GM23338 (cell line): ENCODE measurements around the gene C6orf120. TPM values are rescaled to one million over a fixed set of nuclear protein-coding genes. Genes with fewer than 3 reads are reported as not detected.
A peak's percentile ranks its signal among the peaks of the same experiment; 100 is the strongest.

Source experiments
- ATAC-seq: fragments of 200-7000 bp; cut with Tn5 transposase; 3 replicates; pipeline ENCODE4 v1.9.1; 2020
- DNase-seq: peaks from one replicate; pipeline ENCODE4 v3.0.0-alpha.2; 2015; ENCODE audit warnings: low spot score
- H2AFZ ChIP-seq: fragments of 200-600 bp; sonication (generic); 2 replicates; pipeline ENCODE4 v1.8.0; 2016; ENCODE audit warnings: antibody characterized with exemption, mild to moderate bottlenecking, moderate library complexity
- H3F3A ChIP-seq: fragments of 200-600 bp; sonication (generic); replicated peaks from 2 replicates; pipeline ENCODE4 v1.8.0; 2017; ENCODE audit warnings: antibody characterized with exemption, mixed run types, low read depth
- H3K27ac ChIP-seq: fragments of 200-600 bp; sonication (generic); 2 replicates; pipeline ENCODE4 v1.6.1; 2016; ENCODE audit warnings: low read depth
- H3K27me3 ChIP-seq: fragments of 200-600 bp; sonication (generic); 2 replicates; pipeline ENCODE4 v1.8.0; 2016; ENCODE audit warnings: mild to moderate bottlenecking, mixed run types, moderate library complexity; ENCODE audit not compliant: insufficient read depth
- H3K36me3 ChIP-seq: fragments of 200-600 bp; sonication (generic); 2 replicates; pipeline ENCODE4 v1.8.0; 2016; ENCODE audit warnings: mild to moderate bottlenecking; ENCODE audit not compliant: insufficient read depth
- H3K4me1 ChIP-seq: fragments of 200-600 bp; sonication (generic); 2 replicates; pipeline ENCODE4 v1.8.0; 2016; ENCODE audit warnings: mild to moderate bottlenecking, moderate library complexity; ENCODE audit not compliant: insufficient read depth
- H3K4me2 ChIP-seq: fragments of 200-600 bp; sonication (generic); 2 replicates; pipeline ENCODE4 v1.7.1; 2017; ENCODE audit warnings: mixed run types
- H3K4me3 ChIP-seq: fragments of 200-600 bp; sonication (generic); 2 replicates; pipeline ENCODE4 v1.6.1; 2016; ENCODE audit warnings: mixed run types
- H3K79me2 ChIP-seq: fragments of 200-600 bp; sonication (generic); replicated peaks from 2 replicates; pipeline ENCODE4 v1.8.0; 2017; ENCODE audit warnings: mild to moderate bottlenecking; ENCODE audit not compliant: insufficient read depth
- H3K9me2 ChIP-seq: fragments of 200-600 bp; sonication (generic); 2 replicates; pipeline ENCODE4 v1.8.0; 2017; ENCODE audit not compliant: insufficient read depth
- H4K20me1 ChIP-seq: fragments of 200-600 bp; sonication (generic); replicated peaks from 2 replicates; pipeline ENCODE4 v1.8.0; 2017; ENCODE audit warnings: mild to moderate bottlenecking; ENCODE audit not compliant: insufficient read depth
- H3K27ac Mint-ChIP-seq: 2 replicates; pipeline ENCODE4 v1.8.0; 2020; ENCODE audit warnings: inconsistent platforms, mild to moderate bottlenecking, moderate library complexity, mixed read lengths
- H3K27me3 Mint-ChIP-seq: 3 replicates; pipeline ENCODE4 v1.8.0; 2022; ENCODE audit warnings: low read depth, mild to moderate bottlenecking, moderate library complexity, mixed read lengths, inconsistent platforms; ENCODE audit not compliant: insufficient read depth, poor library complexity
- H3K36me3 Mint-ChIP-seq: 3 replicates; pipeline ENCODE4 v1.8.0; 2021; ENCODE audit warnings: low read depth, mild to moderate bottlenecking, inconsistent platforms, moderate library complexity, mixed read lengths
- H3K4me1 Mint-ChIP-seq: 3 replicates; pipeline ENCODE4 v1.8.0; 2020; ENCODE audit warnings: mild to moderate bottlenecking, inconsistent platforms, mixed read lengths
- H3K4me3 Mint-ChIP-seq: 3 replicates; pipeline ENCODE4 v1.8.0; 2021; ENCODE audit warnings: moderate library complexity, mild to moderate bottlenecking, inconsistent platforms, mixed read lengths
- H3K9me3 Mint-ChIP-seq: 3 replicates; pipeline ENCODE4 v1.8.0; 2020; ENCODE audit warnings: moderate library complexity, mild to moderate bottlenecking, inconsistent platforms, mixed read lengths
- CREB1 ChIP-seq: fragments of 250-450 bp; sonication (Bioruptor Pico); IDR thresholded peaks from 2 replicates; pipeline ENCODE4 v1.5.0; 2020; ENCODE audit warnings: low read depth, mild to moderate bottlenecking, moderate library complexity
- CTCF ChIP-seq, 2 experiments: fragments of 200-600 bp in 1 of 2; sonication (generic) in 1 of 2; conservative IDR thresholded peaks; 2 replicates each; pipeline versions ENCODE4 v1.5.1 to v1.6.1; 2016 to 2017; ENCODE audit warnings: antibody characterized with exemption in 2 of 2, low read depth in 2 of 2, mild to moderate bottlenecking in 2 of 2, moderate library complexity in 1 of 2
- EZH2 ChIP-seq: fragments of 200-600 bp; sonication (generic); IDR thresholded peaks from one replicate; pipeline ENCODE4 v1.8.0; 2017; ENCODE audit warnings: antibody characterized with exemption, mild to moderate bottlenecking, low read depth; ENCODE audit not compliant: unreplicated experiment
- EZH2phosphoT487 ChIP-seq: fragments of 200-600 bp; sonication (generic); IDR thresholded peaks from one replicate; pipeline ENCODE4 v1.8.1; 2018; ENCODE audit warnings: antibody characterized with exemption; ENCODE audit not compliant: unreplicated experiment
- JUNB ChIP-seq: IDR thresholded peaks from one replicate; pipeline ENCODE4 v1.6.1; 2016; ENCODE audit warnings: antibody characterized with exemption; ENCODE audit not compliant: unreplicated experiment
- NANOG ChIP-seq: IDR thresholded peaks from 2 replicates; pipeline ENCODE4 v1.6.1; 2016; ENCODE audit warnings: antibody characterized with exemption, borderline replicate concordance
- POLR2AphosphoS5 ChIP-seq: IDR thresholded peaks from 2 replicates; pipeline ENCODE4 v1.6.1; 2016; ENCODE audit warnings: antibody characterized with exemption, low read depth
- STAT1 ChIP-seq: IDR thresholded peaks from one replicate; pipeline ENCODE4 v1.6.1; 2016; ENCODE audit warnings: antibody characterized with exemption; ENCODE audit not compliant: unreplicated experiment
- ZNF114 ChIP-seq: fragments of 250-450 bp; sonication (Bioruptor Pico); IDR thresholded peaks from 2 replicates; pipeline ENCODE4 v1.5.0; 2020; ENCODE audit warnings: mild to moderate bottlenecking, moderate library complexity
- ZNF331 ChIP-seq: fragments of 250-450 bp; sonication (Bioruptor Pico); IDR thresholded peaks from 2 replicates; pipeline ENCODE4 v1.5.0; 2020; ENCODE audit warnings: low read depth, mild to moderate bottlenecking, moderate library complexity
- polyA plus RNA-seq: library from polyadenylated mRNA; unstranded; fragments of >200 nt; fragmentation: Nextera tagmentation; extraction: Ambion mirVana; gene quantifications from 2 replicates; pipeline ENCODE4 v1.2.1, GENCODE V29; 2016
- total RNA-seq: library from RNA; depleted of rRNA; stranded (reverse); fragments of >200 nt; shearing (Covaris generic); gene quantifications from 2 replicates; pipeline ENCODE4 v1.2.3, GENCODE V29; 2014
- TF ChIP-seq, protein P1 (sequence below): fragments of 250-450 bp; sonication (Bioruptor Pico); IDR thresholded peaks from 2 replicates; pipeline ENCODE4 v1.5.0; 2020; ENCODE audit warnings: mild to moderate bottlenecking, moderate library complexity
- TF ChIP-seq, protein P2 (sequence below): IDR thresholded peaks from 2 replicates; pipeline ENCODE4 v1.6.1; 2016; ENCODE audit warnings: antibody characterized with exemption
- TF ChIP-seq, protein P3 (sequence below): IDR thresholded peaks from one replicate; pipeline ENCODE4 v1.6.1; 2018; ENCODE audit warnings: antibody characterized with exemption; ENCODE audit not compliant: unreplicated experiment

The C6orf120 gene
- total and polyA plus RNA-seq, 2 experiments from 2014 or later, result 18.8 to 57.3 TPM

DNA sequence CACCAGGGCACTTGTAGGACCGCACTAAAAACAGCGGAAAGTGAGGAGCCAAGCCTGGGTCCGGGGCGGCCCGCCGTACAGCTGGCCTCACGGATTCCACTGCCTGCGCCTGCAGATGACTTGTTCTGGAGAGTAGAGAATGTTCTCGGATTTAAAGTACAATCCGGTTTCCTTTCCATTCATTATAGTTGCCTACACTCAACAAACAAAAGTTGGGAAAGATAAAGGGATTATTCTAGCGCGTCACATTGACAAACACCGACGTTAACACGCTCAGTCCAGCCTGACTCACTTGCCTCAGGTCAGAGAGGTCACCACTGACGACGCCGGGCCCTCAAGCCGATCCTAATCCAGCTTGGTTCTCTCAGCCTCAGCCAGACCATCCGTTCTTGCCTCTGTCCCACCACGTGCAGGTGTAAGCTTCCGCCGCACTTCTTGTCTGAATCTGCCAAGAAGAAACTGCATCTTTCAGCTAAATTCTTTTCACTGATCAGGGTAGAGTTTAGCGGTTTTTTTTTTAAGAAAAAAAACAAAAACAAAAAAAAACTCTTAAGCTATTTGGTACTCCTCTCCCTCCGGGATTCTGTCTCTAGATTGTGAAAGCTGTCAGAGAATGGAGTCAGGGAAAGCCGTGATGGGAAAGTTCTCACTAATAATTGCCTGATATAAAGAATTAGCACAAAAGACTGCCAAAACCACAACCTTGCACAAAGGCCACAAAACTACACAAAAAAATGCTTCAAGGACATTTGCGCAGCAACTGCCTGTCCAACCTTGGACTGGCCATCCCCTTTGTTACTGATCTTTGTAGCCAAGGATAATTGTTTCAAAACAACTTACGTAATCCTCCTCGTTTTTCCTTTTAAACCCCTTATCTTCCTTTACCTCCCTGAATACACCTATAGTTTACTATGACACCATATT is 23.5 kb downstream of the C6orf120 start:
- peak overlapping the region; percentile 78; the same call in 1 of the 2 replicates for H3K27ac ChIP-seq
- peaks cover 30% of the 10 kb centered on the region for H3K79me2 ChIP-seq
- peak overlapping the region; percentile 90 for H3K4me3 Mint-ChIP-seq
- H3K4me1 ChIP-seq, result peaks cover 26% of the 10 kb centered on the region
- ATAC-seq (peak; percentile 66), DNase-seq (peak; percentile 65)
- no peaks in the 10 kb centered on the region for H3K9me2 ChIP-seq
- H3K4me3 ChIP-seq, result peak overlapping the region; percentile 80
- H3K4me2 ChIP-seq, result peak overlapping the region; percentile 92
- peaks cover 4% of the 10 kb centered on the region; the same call in 1 of the 3 replicates for H3K36me3 Mint-ChIP-seq
- H3K36me3 ChIP-seq, result no peaks in the 10 kb centered on the region
- H3F3A ChIP-seq, result no peaks in the 10 kb centered on the region; the same call in 1 of the 2 replicates
- H3K27me3 ChIP-seq, result peaks cover 11% of the 10 kb centered on the region
- peaks cover 13% of the 10 kb centered on the region for H3K27me3 Mint-ChIP-seq
- H3K9me3 Mint-ChIP-seq, result no peaks in the 10 kb centered on the region
- peaks cover 24% of the 10 kb centered on the region for H4K20me1 ChIP-seq
- TF ChIP-seq JUNB, result no peak
- TF ChIP-seq, protein P1, sequence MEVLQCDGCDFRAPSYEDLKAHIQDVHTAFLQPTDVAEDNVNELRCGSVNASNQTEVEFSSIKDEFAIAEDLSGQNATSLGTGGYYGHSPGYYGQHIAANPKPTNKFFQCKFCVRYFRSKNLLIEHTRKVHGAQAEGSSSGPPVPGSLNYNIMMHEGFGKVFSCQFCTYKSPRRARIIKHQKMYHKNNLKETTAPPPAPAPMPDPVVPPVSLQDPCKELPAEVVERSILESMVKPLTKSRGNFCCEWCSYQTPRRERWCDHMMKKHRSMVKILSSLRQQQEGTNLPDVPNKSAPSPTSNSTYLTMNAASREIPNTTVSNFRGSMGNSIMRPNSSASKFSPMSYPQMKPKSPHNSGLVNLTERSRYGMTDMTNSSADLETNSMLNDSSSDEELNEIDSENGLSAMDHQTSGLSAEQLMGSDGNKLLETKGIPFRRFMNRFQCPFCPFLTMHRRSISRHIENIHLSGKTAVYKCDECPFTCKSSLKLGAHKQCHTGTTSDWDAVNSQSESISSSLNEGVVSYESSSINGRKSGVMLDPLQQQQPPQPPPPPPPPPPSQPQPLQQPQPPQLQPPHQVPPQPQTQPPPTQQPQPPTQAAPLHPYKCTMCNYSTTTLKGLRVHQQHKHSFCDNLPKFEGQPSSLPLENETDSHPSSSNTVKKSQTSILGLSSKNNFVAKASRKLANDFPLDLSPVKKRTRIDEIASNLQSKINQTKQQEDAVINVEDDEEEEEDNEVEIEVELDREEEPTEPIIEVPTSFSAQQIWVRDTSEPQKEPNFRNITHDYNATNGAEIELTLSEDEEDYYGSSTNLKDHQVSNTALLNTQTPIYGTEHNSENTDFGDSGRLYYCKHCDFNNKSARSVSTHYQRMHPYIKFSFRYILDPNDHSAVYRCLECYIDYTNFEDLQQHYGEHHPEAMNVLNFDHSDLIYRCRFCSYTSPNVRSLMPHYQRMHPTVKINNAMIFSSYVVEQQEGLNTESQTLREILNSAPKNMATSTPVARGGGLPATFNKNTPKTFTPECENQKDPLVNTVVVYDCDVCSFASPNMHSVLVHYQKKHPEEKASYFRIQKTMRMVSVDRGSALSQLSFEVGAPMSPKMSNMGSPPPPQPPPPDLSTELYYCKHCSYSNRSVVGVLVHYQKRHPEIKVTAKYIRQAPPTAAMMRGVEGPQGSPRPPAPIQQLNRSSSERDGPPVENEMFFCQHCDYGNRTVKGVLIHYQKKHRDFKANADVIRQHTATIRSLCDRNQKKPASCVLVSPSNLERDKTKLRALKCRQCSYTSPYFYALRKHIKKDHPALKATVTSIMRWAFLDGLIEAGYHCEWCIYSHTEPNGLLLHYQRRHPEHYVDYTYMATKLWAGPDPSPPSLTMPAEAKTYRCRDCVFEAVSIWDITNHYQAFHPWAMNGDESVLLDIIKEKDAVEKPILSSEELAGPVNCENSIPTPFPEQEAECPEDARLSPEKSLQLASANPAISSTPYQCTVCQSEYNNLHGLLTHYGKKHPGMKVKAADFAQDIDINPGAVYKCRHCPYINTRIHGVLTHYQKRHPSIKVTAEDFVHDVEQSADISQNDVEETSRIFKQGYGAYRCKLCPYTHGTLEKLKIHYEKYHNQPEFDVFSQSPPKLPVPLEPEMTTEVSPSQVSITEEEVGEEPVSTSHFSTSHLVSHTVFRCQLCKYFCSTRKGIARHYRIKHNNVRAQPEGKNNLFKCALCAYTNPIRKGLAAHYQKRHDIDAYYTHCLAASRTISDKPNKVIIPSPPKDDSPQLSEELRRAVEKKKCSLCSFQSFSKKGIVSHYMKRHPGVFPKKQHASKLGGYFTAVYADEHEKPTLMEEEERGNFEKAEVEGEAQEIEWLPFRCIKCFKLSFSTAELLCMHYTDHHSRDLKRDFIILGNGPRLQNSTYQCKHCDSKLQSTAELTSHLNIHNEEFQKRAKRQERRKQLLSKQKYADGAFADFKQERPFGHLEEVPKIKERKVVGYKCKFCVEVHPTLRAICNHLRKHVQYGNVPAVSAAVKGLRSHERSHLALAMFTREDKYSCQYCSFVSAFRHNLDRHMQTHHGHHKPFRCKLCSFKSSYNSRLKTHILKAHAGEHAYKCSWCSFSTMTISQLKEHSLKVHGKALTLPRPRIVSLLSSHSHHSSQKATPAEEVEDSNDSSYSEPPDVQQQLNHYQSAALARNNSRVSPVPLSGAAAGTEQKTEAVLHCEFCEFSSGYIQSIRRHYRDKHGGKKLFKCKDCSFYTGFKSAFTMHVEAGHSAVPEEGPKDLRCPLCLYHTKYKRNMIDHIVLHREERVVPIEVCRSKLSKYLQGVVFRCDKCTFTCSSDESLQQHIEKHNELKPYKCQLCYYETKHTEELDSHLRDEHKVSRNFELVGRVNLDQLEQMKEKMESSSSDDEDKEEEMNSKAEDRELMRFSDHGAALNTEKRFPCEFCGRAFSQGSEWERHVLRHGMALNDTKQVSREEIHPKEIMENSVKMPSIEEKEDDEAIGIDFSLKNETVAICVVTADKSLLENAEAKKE (CRISPR knock-in tag), result no peak
- no peak for TF ChIP-seq STAT1
- no peak for TF ChIP-seq NANOG
- no peak for TF ChIP-seq EZH2
- TF ChIP-seq CTCF (conservative IDR thresholded peaks at IDR 0.05; ENCODE audit: low read depth in 2 of 2), result no peak
- no peak for TF ChIP-seq ZNF114 (CRISPR knock-in tag)
- TF ChIP-seq, protein P2, sequence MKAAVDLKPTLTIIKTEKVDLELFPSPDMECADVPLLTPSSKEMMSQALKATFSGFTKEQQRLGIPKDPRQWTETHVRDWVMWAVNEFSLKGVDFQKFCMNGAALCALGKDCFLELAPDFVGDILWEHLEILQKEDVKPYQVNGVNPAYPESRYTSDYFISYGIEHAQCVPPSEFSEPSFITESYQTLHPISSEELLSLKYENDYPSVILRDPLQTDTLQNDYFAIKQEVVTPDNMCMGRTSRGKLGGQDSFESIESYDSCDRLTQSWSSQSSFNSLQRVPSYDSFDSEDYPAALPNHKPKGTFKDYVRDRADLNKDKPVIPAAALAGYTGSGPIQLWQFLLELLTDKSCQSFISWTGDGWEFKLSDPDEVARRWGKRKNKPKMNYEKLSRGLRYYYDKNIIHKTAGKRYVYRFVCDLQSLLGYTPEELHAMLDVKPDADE, result no peak
- no peak for TF ChIP-seq ZNF331 (CRISPR knock-in tag)
- TF ChIP-seq POLR2AphosphoS5, result no peak
- TF ChIP-seq, protein P3, sequence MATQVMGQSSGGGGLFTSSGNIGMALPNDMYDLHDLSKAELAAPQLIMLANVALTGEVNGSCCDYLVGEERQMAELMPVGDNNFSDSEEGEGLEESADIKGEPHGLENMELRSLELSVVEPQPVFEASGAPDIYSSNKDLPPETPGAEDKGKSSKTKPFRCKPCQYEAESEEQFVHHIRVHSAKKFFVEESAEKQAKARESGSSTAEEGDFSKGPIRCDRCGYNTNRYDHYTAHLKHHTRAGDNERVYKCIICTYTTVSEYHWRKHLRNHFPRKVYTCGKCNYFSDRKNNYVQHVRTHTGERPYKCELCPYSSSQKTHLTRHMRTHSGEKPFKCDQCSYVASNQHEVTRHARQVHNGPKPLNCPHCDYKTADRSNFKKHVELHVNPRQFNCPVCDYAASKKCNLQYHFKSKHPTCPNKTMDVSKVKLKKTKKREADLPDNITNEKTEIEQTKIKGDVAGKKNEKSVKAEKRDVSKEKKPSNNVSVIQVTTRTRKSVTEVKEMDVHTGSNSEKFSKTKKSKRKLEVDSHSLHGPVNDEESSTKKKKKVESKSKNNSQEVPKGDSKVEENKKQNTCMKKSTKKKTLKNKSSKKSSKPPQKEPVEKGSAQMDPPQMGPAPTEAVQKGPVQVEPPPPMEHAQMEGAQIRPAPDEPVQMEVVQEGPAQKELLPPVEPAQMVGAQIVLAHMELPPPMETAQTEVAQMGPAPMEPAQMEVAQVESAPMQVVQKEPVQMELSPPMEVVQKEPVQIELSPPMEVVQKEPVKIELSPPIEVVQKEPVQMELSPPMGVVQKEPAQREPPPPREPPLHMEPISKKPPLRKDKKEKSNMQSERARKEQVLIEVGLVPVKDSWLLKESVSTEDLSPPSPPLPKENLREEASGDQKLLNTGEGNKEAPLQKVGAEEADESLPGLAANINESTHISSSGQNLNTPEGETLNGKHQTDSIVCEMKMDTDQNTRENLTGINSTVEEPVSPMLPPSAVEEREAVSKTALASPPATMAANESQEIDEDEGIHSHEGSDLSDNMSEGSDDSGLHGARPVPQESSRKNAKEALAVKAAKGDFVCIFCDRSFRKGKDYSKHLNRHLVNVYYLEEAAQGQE, result no peak
- no peak; the same call in 1 of the 2 replicates for TF ChIP-seq CREB1 (CRISPR knock-in tag)
- no peak for TF ChIP-seq EZH2phosphoT487
- peak overlapping the region; percentile 96 for H3K27ac Mint-ChIP-seq
- peaks cover 42% of the 10 kb centered on the region for H3K4me1 Mint-ChIP-seq
- H2AFZ ChIP-seq, result peak overlapping the region; percentile 75
